Activated T-helper 2 cell treated with anti-CD3 and anti-CD28 coated beads, Interferon-gamma antibody, Interleukin-2, Interleukin-4, amounts not matched to agents 10 μg/mL and 5 μg/mL and 100 μg/mL, durations not matched to agents 14 hours and 24 hours and 36 hours (primary cell): ENCODE results near the gene HINT3. TPM values are rescaled to one million over a fixed set of nuclear protein-coding genes. Genes with fewer than 3 reads are reported as not detected.
"Not testable (repeated sequence)": the region's sequence is repeated elsewhere in the genome, so short reads cannot be mapped to it uniquely, and the experiment has no call there.

Experiments used
- DNase-seq: peaks from one replicate; pipeline ENCODE4 v3.0.0; 2021; ENCODE audit warnings: low spot score
- H3K27ac Mint-ChIP-seq: one replicate; pipeline ENCODE4 v1.8.0; 2021; ENCODE audit warnings: mixed read lengths
- H3K27me3 Mint-ChIP-seq: one replicate; pipeline ENCODE4 v1.8.0; 2021; ENCODE audit warnings: low read depth, mixed read lengths
- H3K36me3 Mint-ChIP-seq: one replicate; pipeline ENCODE4 v1.8.0; 2021; ENCODE audit warnings: low read depth, mixed read lengths
- H3K4me1 Mint-ChIP-seq: one replicate; pipeline ENCODE4 v1.8.0; 2021; ENCODE audit warnings: low read depth, mixed read lengths
- H3K4me3 Mint-ChIP-seq: one replicate; pipeline ENCODE4 v1.8.0; 2021; ENCODE audit warnings: low read depth, mild to moderate bottlenecking, moderate library complexity, mixed read lengths
- H3K9me3 Mint-ChIP-seq: one replicate; pipeline ENCODE4 v1.8.0; 2021; ENCODE audit warnings: mixed read lengths
- intact Hi-C: fragments of 100-400 bp; cut with micrococcal nuclease; formaldehyde crosslinking; loops from one replicate; pipeline ENCODE4 v1.15.1; 2023
- total RNA-seq: library from RNA; stranded (reverse); gene quantifications from 2 replicates; pipeline ENCODE4 v1.2.3, GENCODE V29; 2022

HINT3 gene
- total RNA-seq, 1 donor from 2014 or later: 7.9 TPM

DNA sequence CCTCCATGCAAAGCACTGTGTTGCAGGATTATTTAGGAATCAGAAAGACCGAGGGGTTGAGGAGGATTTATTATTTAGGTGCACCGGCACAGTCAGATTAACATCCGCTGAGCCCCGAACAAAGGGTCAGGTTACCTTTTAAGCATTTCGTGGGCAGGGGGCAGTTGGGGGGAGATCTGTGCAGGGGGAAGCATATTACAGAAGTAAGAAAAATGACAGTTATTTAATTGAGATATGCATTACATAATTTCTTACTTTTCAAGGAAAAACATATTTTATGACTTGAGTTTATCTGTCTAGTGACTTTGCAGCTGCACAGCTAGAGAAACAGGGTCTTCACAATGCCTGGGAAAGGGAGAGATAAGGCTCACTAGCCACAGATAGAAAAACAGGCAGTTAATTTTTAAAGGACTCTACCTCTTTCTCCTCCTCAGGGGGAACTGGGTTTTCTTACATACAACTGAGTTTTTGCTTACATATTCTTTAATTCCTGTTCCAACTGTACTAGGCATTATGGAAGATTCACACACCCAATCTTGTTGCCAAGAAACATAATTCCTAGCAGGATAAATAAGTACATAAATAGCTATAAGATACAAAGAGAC, 1.7 kb upstream of the HINT3 start:
- no peak for DNase-seq
- Mint-ChIP-seq H3K27ac (no peak overlapping the region), H3K9me3 (no peaks in the 10 kb centered on the region), H3K4me3 (no peak overlapping the region), H3K27me3 (peaks cover 1% of the 10 kb centered on the region), H3K4me1 (peaks cover 6% of the 10 kb centered on the region), H3K36me3 (no peaks in the 10 kb centered on the region)
- intact Hi-C loops: loop anchor here (10.0 kb wide), 1 partner anchor 650 kb away; the partner anchor contains the start of gene HDDC2

DNA sequence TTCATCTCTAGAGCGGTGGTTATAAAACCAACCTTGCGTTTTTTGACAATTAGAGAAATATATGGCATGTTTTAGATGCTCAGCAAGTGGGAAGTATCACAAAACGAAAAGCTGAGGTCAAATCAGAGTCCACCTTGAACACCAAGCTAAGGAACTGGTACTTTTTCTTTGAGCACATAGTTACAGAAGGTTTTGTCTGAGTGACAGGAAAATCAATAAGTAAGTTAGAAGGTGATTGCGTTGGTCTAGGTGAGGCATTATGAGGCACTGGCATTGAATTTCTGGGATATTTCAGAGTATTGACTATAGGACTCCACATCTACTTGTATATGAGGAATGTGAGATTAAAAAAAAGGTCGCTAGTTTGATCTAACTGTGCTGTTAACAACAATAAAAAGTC, 597 bp upstream of the HINT3 start:
- no peaks in the 10 kb centered on the region for H3K9me3 Mint-ChIP-seq
- H3K27me3 Mint-ChIP-seq: peaks cover 1% of the 10 kb centered on the region
- intact Hi-C loops: loop anchor here (1.0 to 10.0 kb wide), 7 partner anchors 31 to 651 kb away; partner anchors contain the start of genes HDDC2 and TRMT11
- peak overlapping the region; percentile 48 for H3K27ac Mint-ChIP-seq
- H3K4me3 Mint-ChIP-seq: peak overlapping the region; percentile 52
- peaks cover 6% of the 10 kb centered on the region for H3K4me1 Mint-ChIP-seq
- DNase-seq: no peak
- no peaks in the 10 kb centered on the region for H3K36me3 Mint-ChIP-seq

DNA sequence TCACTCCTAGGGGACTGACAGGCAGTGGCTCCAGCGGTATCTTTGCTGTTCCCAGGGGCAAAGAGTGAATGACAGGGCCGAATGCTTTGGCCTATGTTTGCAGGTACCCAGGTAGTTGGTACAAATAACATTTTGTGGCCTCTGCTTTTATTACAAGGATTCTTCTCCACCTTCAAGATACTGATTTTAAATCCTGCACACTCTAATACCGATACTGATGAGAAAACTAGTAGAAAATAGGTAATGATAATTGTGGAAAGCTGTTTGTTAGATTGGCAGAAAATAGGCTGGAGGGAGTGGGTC, 772 bp downstream of the HINT3 start:
- Mint-ChIP-seq H3K9me3 (no peaks in the 10 kb centered on the region), H3K27ac (no peak overlapping the region), H3K27me3 (peaks cover 1% of the 10 kb centered on the region), H3K4me1 (peaks cover 6% of the 10 kb centered on the region), H3K4me3 (no peak overlapping the region), H3K36me3 (no peaks in the 10 kb centered on the region)
- intact Hi-C loops: loop anchor here (1.0 to 10.0 kb wide), 3 partner anchors 17 to 653 kb away; partner anchors contain the start of genes HDDC2 and TRMT11
- DNase-seq: no peak

DNA sequence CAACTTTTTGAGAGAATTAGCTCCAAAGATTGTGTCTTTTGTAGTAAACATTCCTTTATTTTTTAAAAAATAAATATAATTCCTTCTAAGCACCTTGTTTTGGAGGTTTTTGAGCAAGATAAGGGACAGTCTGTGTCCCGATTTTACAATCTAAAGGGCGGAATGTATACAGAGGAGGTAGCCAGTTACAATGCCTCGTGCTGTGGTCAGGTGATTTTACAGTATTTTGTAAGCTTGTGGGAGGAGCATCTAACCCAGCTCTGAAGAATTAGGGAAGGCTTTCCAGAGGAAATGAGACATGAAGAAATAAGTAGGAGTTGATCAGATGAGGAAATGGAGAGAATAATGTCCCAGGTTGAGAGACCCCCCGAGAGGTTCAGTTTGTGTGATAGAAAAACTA, 1.3 kb downstream of the HINT3 start:
- H3K4me3 Mint-ChIP-seq: no peak overlapping the region
- DNase-seq: no peak
- no peaks in the 10 kb centered on the region for H3K9me3 Mint-ChIP-seq

DNA sequence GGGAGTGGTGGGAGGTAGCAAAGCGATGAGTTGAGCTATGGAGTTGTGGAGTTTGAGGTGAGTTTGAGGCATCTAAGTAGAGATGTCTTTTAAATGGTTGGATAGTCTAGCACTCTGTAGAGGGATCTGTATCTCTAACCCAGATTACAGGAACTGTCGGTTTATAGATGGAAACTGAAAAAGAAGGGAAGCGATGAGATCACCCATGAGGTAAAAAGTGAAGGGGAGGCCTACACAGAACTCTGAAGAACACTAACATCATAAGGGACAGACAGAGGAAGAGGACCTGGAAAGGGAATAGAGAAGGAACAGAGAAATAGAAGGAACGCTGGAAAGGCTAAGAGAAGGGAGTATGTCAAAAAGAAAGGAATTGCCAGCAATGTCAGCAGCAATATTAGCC, 2.5 kb downstream of the HINT3 start:
- Mint-ChIP-seq H3K27me3 (peaks cover 1% of the 10 kb centered on the region), H3K4me3 (no peak overlapping the region), H3K4me1 (peaks cover 6% of the 10 kb centered on the region), H3K9me3 (no peaks in the 10 kb centered on the region), H3K36me3 (no peaks in the 10 kb centered on the region), H3K27ac (no peak overlapping the region)
- intact Hi-C loops: loop anchor here (10.0 kb wide), 1 partner anchor 654 kb away; the partner anchor contains the start of gene HDDC2
- DNase-seq: no peak

More for the DNA sequence above, 1.3 kb downstream of the HINT3 start:
- no peak overlapping the region for H3K27ac Mint-ChIP-seq
- H3K4me1 Mint-ChIP-seq: peaks cover 6% of the 10 kb centered on the region
- H3K36me3 Mint-ChIP-seq: no peaks in the 10 kb centered on the region
- intact Hi-C loops: loop anchor here (1.0 to 10.0 kb wide), 3 partner anchors 16 to 653 kb away; partner anchors contain the start of genes HDDC2 and TRMT11
- peaks cover 1% of the 10 kb centered on the region for H3K27me3 Mint-ChIP-seq

DNA sequence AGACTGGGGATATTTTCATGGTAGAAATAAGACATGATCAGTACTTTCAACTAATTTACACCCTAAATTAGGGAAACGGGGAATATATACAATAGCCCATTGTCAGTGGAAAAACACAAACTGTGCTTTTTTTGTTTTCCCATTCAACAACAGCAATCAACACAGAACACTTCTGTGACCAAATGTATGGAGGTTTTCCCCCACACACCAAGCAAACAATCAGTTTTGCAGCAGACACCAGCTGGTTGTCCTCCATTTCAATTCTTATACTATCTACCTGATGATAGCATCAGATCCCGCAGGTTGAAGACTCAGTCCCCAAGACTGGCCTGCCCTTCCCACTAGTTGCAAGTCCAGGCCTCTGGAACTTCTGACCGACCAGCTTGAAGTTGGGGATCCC, 4.5 kb downstream of the HINT3 start:
- H3K27ac Mint-ChIP-seq: no peak overlapping the region
- no peaks in the 10 kb centered on the region for H3K9me3 Mint-ChIP-seq
- no peaks in the 10 kb centered on the region for H3K36me3 Mint-ChIP-seq
- no peak for DNase-seq
- no peak overlapping the region for H3K4me3 Mint-ChIP-seq
- H3K27me3 Mint-ChIP-seq: no peaks in the 10 kb centered on the region
- H3K4me1 Mint-ChIP-seq: peaks cover 1% of the 10 kb centered on the region
- intact Hi-C loops: no loop called here

DNA sequence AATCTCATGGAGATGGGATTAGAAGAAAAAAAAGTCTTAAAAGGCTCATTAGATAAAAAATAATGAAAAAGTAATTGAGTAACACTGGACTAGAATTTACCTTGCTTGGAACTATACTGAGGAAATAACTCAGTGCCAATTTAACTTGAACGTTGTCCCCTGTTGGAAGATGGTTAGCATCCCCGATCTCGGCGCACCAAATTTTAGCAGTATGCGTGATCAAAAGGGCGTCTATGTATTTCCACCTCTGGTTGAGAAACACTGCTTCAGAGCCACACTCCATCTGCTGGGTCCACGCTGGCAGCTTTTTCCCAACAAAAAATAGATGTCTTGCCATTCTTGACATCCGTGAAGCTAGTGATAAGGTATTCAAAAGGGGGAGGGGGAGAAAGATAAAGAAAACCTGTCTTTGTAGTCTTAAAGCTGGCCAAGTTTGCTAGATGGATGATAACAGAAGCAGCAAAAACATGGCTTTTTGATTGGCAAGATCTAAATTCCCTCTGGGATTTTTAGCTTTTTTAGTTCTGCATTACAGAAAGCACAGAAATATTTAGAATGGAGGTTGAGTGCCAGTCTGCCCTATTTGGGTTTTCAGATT, 6.4 kb downstream of the HINT3 start:
- intact Hi-C loops: no loop called here
- Mint-ChIP-seq H3K4me1 (no peaks in the 10 kb centered on the region), H3K9me3 (no peaks in the 10 kb centered on the region), H3K4me3 (no peak overlapping the region), H3K27ac (no peak overlapping the region), H3K27me3 (no peaks in the 10 kb centered on the region), H3K36me3 (peaks cover 9% of the 10 kb centered on the region)
- no peak for DNase-seq

DNA sequence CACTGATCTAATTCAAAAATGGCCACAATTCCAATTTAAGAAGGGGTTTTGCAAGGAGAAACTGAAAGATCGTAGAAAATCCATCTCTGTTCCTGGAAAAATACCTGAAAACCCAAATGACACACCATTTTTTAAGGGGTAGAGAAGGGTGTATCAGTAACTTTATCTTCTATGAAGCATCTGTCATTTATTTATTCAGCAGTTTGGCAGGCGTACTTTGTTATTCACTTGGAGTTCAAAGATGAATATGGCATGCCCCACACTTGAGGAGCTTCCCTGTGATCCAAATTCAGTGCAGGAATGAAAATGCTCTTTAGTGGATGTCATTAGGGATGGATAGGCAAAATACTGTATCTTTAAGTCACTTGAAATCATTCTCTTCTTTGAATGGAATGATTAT, 7.2 kb downstream of the HINT3 start:
- intact Hi-C loops: no loop called here
- Mint-ChIP-seq H3K27ac (no peak overlapping the region), H3K36me3 (peaks cover 17% of the 10 kb centered on the region), H3K27me3 (no peaks in the 10 kb centered on the region), H3K4me3 (no peak overlapping the region), H3K4me1 (no peaks in the 10 kb centered on the region), H3K9me3 (no peaks in the 10 kb centered on the region)
- no peak for DNase-seq

DNA sequence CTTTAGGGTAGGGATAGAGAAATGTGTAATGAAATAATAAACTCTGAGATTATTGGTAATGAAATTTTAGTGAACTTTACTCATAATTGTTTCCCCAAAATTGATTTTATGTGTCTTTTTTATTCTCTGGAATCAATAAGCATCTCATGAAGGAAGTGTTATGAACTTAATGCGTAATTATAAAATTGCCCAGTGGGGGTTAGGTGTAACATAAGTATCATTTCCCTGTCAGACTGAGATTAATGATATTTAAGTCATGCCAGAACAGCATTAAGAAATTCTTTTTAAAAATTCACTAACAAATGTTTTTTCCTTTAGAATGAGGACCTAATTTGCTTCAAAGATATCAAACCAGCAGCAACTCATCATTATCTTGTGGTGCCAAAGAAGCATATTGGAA, 10.0 kb downstream of the HINT3 start:
- H3K9me3 Mint-ChIP-seq: no peaks in the 10 kb centered on the region
- H3K4me1 Mint-ChIP-seq: no peaks in the 10 kb centered on the region
- H3K27me3 Mint-ChIP-seq: no peaks in the 10 kb centered on the region
- no peak for DNase-seq
- H3K27ac Mint-ChIP-seq: no peak overlapping the region
- H3K36me3 Mint-ChIP-seq: peaks cover 28% of the 10 kb centered on the region
- intact Hi-C loops: no loop called here
- no peak overlapping the region for H3K4me3 Mint-ChIP-seq

DNA sequence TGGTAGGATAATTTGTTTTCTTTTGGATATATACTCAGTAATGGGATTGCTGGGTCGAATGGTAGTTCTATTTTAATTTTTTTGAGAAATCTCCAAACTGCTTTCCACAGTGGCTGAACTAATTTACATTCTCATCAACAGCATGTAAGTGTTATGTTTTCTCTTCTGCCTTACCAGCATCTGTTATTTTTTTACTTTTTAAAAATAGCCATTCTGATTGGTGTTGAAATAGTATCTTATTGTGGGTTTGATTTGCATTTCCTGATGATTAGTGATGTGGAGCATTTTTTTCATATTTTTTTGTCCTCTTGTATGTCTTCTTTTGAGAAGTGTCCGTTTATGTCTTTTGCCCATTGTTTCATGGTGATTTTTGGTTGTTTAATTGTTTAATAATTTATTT, 11.9 kb downstream of the HINT3 start:
- Mint-ChIP-seq H3K36me3 (peaks cover 34% of the 10 kb centered on the region), H3K27me3 (no peaks in the 10 kb centered on the region), H3K27ac (peak overlapping the region; percentile 25), H3K9me3 (no peaks in the 10 kb centered on the region), H3K4me1 (no peaks in the 10 kb centered on the region), H3K4me3 (no peak overlapping the region)
- no peak for DNase-seq
- intact Hi-C loops: no loop called here

DNA sequence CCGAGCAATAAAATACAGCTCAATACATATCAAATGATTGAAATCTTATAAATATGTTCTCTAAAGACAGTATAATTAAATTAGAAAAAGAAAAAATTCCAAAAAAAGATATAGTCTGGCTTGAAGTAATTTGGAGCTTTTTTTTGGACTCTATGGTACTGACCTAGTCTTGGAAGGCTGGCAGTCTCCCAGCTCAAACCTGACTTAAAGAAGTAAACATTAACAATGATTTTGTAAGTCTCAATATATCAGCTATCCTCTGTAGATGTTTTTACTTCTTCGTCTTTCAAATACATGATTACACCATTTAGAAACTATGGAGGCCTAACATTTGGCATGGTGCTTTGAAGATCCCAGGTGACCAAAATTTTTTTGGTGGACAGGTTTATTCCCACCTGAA, 14.2 kb downstream of the HINT3 start:
- intact Hi-C loops: no loop called here
- Mint-ChIP-seq H3K9me3 (no peaks in the 10 kb centered on the region), H3K27ac (no peak overlapping the region), H3K27me3 (no peaks in the 10 kb centered on the region), H3K36me3 (peaks cover 39% of the 10 kb centered on the region), H3K4me3 (no peak overlapping the region), H3K4me1 (peaks cover 6% of the 10 kb centered on the region)
- DNase-seq: no peak

DNA sequence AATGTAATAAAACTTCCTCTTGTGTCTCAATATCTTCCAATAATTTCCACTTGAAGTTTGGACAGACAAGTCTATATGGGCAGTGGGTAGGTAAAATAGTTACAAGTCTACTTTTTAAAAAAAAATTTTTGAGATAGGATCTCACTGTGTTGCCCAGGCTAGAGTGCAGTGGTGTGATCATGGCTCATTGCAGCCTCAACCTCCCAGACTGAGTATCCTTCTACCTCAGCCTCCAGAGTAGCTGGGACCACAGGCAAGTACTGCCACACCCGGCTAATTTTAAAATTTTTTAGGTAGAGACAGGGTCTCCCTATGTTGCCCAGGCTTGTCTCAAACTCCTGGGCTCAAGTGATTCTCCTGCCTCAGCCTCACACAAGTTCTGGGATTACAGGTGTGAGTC, 15.9 kb downstream of the HINT3 start:
- intact Hi-C loops, H3K4me3 Mint-ChIP-seq, H3K4me1 Mint-ChIP-seq, H3K27ac Mint-ChIP-seq, H3K9me3 Mint-ChIP-seq, DNase-seq, H3K27me3 Mint-ChIP-seq: not testable (repeated sequence)
- H3K36me3 Mint-ChIP-seq: peaks cover 38% of the 10 kb centered on the region

DNA sequence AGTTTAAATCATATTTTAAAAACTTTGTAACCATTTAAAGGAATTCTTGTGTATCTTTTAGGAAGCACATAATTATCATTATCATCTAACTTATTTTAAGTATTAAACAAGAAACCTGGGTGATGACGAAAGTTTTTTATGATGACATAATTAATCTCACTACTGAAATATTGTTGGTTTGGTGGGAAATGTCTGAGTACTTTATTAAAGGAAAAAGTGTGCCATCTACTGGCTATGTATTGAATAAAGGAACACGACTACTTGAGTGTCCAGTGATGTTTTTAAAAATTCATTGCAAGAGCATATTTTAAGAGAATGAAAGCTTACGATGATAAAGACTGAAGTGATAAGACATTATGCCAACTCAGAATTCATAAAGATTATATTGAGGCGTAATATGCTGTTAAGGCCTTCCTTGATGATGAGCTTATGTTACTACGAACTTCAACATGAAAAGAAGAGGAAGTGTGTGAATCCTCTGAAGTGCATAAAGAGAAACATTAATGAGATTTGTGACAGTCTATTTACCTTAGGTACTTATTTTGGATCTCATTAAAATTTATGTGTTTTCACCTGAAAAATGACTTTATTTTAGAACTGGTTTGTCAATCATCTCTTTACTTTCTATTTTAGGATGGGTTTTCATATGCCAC, 17.8 kb downstream of the HINT3 start:
- Mint-ChIP-seq H3K4me3 (no peak overlapping the region), H3K27me3 (no peaks in the 10 kb centered on the region), H3K4me1 (peaks cover 6% of the 10 kb centered on the region), H3K36me3 (peaks cover 21% of the 10 kb centered on the region), H3K27ac (no peak overlapping the region), H3K9me3 (no peaks in the 10 kb centered on the region)
- intact Hi-C loops: loop anchor here (1.0 to 2.0 kb wide), 3 partner anchors 17 to 664 kb away; no protein-coding TSS in a partner anchor
- no peak for DNase-seq
